ENCODE data around the gene GBF1.

GBF1 gene

DNA sequence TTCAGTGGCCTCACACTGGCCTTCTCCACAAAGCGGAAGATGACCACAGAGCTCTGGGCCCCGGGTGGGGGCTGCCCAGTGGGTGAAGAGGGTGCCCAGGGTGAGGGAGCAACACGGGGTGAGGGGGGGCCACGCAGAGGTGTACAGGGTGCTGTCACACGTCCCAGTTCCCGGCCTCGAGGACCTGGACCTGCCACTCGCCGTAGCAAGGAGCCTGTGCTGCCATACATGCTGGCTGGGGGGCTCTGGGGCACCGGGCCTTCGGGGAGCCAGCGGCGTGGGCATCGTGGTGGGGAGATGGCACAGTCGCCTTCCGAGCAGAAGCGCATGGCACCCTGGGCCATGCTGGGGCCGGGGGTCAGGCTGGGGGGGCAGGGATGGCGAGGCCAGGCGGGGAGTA is 171.4 kb downstream of the GBF1 start:
- Histone ChIP-seq H3K27me3 (ENCODE audit: control insufficient read depth, insufficient read depth, low read length) (no peaks in the 10 kb centered on the region), H2AFZ (no peak overlapping the region), H3K4me3 (ENCODE audit: low read depth, low read length) (no peak overlapping the region), H3K36me3 (ENCODE audit: control insufficient read depth, insufficient read depth, low read length) (no peaks in the 10 kb centered on the region), H3K9me3 (ENCODE audit: control insufficient read depth, low read length) (no peaks in the 10 kb centered on the region), H3K4me2 (ENCODE audit: low read length) (no peak overlapping the region), H3K79me2 (no peaks in the 10 kb centered on the region), H3K9ac (no peak overlapping the region), H3K27ac (no peak overlapping the region), H3K4me1 (peaks cover 9% of the 10 kb centered on the region)
- TF ChIP-seq, protein P1, sequence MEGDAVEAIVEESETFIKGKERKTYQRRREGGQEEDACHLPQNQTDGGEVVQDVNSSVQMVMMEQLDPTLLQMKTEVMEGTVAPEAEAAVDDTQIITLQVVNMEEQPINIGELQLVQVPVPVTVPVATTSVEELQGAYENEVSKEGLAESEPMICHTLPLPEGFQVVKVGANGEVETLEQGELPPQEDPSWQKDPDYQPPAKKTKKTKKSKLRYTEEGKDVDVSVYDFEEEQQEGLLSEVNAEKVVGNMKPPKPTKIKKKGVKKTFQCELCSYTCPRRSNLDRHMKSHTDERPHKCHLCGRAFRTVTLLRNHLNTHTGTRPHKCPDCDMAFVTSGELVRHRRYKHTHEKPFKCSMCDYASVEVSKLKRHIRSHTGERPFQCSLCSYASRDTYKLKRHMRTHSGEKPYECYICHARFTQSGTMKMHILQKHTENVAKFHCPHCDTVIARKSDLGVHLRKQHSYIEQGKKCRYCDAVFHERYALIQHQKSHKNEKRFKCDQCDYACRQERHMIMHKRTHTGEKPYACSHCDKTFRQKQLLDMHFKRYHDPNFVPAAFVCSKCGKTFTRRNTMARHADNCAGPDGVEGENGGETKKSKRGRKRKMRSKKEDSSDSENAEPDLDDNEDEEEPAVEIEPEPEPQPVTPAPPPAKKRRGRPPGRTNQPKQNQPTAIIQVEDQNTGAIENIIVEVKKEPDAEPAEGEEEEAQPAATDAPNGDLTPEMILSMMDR (IDR thresholded peaks at IDR 0.05), result no peak

DNA sequence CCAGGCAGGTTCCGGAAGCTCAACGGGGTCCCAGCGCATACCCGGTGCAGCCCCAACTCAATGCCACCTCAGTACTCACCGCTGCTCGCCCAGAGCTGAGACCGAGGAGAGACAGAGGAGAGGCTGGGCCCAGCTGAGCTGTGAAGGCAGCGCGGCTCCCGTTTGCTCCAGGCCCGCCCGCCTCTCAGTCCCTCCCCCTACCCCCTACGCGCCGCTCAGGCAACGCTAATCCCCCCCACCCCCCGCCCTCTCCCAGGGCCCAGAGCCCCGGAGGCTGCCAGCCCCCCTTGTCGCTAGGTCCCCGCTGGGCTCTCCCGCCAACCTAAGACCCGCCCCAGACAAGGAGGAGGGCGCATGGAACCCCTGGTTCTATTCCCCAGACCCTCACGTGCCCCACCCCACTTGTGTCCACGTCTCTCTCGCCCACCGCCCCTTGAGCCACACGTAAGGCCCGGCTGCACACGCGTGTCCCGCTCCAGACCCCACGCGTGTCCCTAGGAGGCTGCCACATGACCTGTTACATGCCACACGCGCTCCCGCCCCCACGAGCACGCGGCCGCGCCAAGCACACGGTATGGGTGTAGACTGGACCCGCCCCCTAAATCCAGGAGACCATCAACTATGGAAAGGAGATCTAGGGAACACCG is 173.4 kb downstream of the GBF1 start, which contains the start of gene PSD:
Gene PSD (minus strand): TSS at position 164 of the 647 bp plus-strand sequence. CDS start 1,747 bp downstream, outside the sequence.
- TF ChIP-seq, protein P1 (IDR thresholded peaks at IDR 0.05), result no peak
- H3K9me3 ChIP-seq (ENCODE audit: control insufficient read depth, low read length), result no peaks in the 10 kb centered on the region
- H3K9ac ChIP-seq, result peak within 1 kb of the TSS; percentile 64
- peak within 1 kb of the TSS; percentile 95 for H2AFZ ChIP-seq
- no peaks in the 10 kb centered on the region for H3K79me2 ChIP-seq
- peak within 1 kb of the TSS; percentile 98 for H3K27ac ChIP-seq
- H3K4me1 ChIP-seq, result peaks cover 15% of the 10 kb centered on the region
- H3K4me3 ChIP-seq (ENCODE audit: low read depth, low read length), result peak within 1 kb of the TSS; percentile 85
- no peaks in the 10 kb centered on the region for H3K27me3 ChIP-seq (ENCODE audit: control insufficient read depth, insufficient read depth, low read length)
- no peaks in the 10 kb centered on the region for H3K36me3 ChIP-seq (ENCODE audit: control insufficient read depth, insufficient read depth, low read length)
- peak within 1 kb of the TSS; percentile 76 for H3K4me2 ChIP-seq (ENCODE audit: low read length)

DNA sequence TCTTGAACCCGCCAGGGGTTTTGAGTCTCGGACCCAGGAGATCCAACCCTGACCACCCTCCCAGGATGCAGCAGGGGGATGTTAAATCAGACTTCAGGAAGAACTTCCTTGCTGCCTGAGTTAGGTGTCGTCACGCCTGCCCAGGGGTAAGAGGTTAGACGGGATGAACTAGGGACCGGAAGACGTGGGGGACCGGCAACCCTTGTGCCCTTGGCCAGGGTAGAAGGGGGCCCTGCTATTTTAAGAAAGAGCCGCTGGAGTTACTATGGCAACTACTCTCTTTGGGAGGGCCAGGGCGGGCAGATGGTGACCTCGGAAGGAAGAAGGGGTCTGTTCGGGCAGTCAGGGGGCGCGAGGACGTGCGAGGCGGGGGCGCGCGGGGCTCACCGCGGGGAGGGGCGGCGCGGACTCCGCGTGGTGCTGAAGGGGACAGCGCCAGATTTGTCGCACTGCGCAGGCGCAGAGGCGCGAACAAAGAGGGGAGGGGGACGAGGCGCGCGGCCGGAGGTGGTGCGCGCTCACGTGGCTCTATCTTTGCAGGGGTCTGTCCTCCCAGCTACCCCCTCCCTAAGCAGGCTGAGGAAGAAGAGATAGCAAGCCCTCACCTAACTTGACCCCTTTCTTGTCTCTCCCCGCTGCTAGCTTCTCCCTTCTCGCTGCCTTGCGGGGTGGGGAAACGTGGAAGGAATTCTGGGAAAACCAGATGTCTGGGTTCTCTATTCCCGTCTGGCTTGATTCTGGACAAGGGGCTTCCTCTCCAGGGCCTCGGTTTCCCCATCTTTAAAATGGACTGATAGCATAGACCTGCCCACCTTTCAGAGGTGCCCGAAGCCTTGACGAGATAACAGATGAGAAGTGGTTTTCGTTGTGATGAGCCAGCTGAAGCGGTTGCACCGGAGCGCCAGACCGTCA is 174.2 kb downstream of the GBF1 start:
- H3K4me2 ChIP-seq (ENCODE audit: low read length), result peak overlapping the region; percentile 76
- no peaks in the 10 kb centered on the region for H3K9me3 ChIP-seq (ENCODE audit: control insufficient read depth, low read length)
- peak overlapping the region; percentile 85 for H3K4me3 ChIP-seq (ENCODE audit: low read depth, low read length)
- H3K4me1 ChIP-seq, result peaks cover 15% of the 10 kb centered on the region
- peak overlapping the region; percentile 98 for H3K27ac ChIP-seq
- no peaks in the 10 kb centered on the region for H3K27me3 ChIP-seq (ENCODE audit: control insufficient read depth, insufficient read depth, low read length)
- H2AFZ ChIP-seq, result peak overlapping the region; percentile 95
- no peaks in the 10 kb centered on the region for H3K36me3 ChIP-seq (ENCODE audit: control insufficient read depth, insufficient read depth, low read length)
- TF ChIP-seq, protein P1 (IDR thresholded peaks at IDR 0.05), result no peak
- H3K9ac ChIP-seq, result peak overlapping the region; percentile 64
- H3K79me2 ChIP-seq, result peaks cover 5% of the 10 kb centered on the region

DNA sequence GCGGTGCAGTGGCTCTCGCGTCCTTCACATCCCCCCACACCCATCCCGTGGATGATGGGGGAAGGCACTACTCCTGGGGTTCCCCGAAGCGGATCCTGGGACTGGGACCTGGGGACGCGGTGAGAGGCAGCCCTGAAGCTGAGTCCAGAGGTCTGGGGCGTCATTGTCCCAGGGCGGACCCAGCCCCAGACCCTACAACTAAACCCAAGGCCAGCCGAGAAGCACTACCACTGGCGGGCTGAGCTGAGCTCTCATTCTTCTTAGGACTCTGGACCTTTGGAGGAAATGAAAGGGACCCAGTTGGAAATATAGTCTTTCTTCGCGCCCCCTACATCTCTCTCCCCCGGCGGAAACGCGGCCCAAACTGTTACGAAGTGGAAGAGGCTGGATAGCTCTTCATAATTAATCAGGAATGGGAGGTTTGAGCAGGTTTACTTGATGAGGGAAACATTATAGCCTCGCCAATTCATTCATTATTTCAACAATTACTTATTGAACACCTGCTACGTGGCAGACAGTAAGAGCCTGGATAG is 174.9 kb downstream of the GBF1 start:
- Histone ChIP-seq H3K9me3 (ENCODE audit: control insufficient read depth, low read length) (no peaks in the 10 kb centered on the region), H2AFZ (peak overlapping the region; percentile 95), H3K79me2 (peaks cover 6% of the 10 kb centered on the region), H3K4me3 (ENCODE audit: low read depth, low read length) (peak overlapping the region; percentile 85), H3K4me2 (ENCODE audit: low read length) (peak overlapping the region; percentile 76), H3K9ac (peak overlapping the region; percentile 64), H3K27me3 (ENCODE audit: control insufficient read depth, insufficient read depth, low read length) (no peaks in the 10 kb centered on the region), H3K4me1 (peaks cover 15% of the 10 kb centered on the region), H3K27ac (peak overlapping the region; percentile 98), H3K36me3 (ENCODE audit: control insufficient read depth, insufficient read depth, low read length) (no peaks in the 10 kb centered on the region)
- TF ChIP-seq, protein P1 (IDR thresholded peaks at IDR 0.05), result no peak
